Choroid plexus epithelial cell (primary cell): ENCODE results near the gene KLHL22.

Experiments used
- DNase-seq: peaks from one replicate; pipeline ENCODE4 v3.0.0-alpha.2; 2010; ENCODE audit warnings: low read depth
- H3K4me3 ChIP-seq: 2 replicates; pipeline ENCODE4 v1.5.1; 2011; ENCODE audit warnings: low read depth, mild to moderate bottlenecking, control low read depth, low read length, moderate library complexity
- CTCF ChIP-seq: conservative IDR thresholded peaks from 2 replicates; pipeline ENCODE4 v1.5.1; 2011; ENCODE audit warnings: low read depth, mild to moderate bottlenecking, control low read depth, inconsistent platforms, low read length, moderate library complexity

KLHL22 gene

GRCh38 chr22:20523086-20523983 is 27.7 kb upstream of the KLHL22 start:
- peak; percentile 59 for DNase-seq
- no peak overlapping the region for H3K4me3 ChIP-seq
- TF ChIP-seq CTCF: no peak

- H3K4me3 ChIP-seq: no peak overlapping the region
- no peak for DNase-seq
- no peak for TF ChIP-seq CTCF
Measured at GRCh38 chr22:20522134-20523004, 26.8 kb upstream of the KLHL22 start.

GRCh38 chr22:20520093-20520511 is 24.5 kb upstream of the KLHL22 start:
- no peak for TF ChIP-seq CTCF
- H3K4me3 ChIP-seq: no peak overlapping the region
- peak; percentile 77 for DNase-seq

GRCh38 chr22:20519558-20519957 is 24.0 kb upstream of the KLHL22 start:
- TF ChIP-seq CTCF: no peak
- DNase-seq: no peak
- H3K4me3 ChIP-seq: no peak overlapping the region

- no peak overlapping the region for H3K4me3 ChIP-seq
- no peak for DNase-seq
- no peak for TF ChIP-seq CTCF
Measured at GRCh38 chr22:20517841-20518592, 22.4 kb upstream of the KLHL22 start.

- DNase-seq: peak; percentile 40
- TF ChIP-seq CTCF: no peak
- no peak overlapping the region for H3K4me3 ChIP-seq
Measured at GRCh38 chr22:20517422-20517821, 21.8 kb upstream of the KLHL22 start.
